NT2/D1 (cell line): Measurements from ENCODE around the gene NKD1.

Source experiments
- SUZ12 ChIP-seq: IDR thresholded peaks from 2 replicates; pipeline ENCODE4 v1.6.1; 2011; ENCODE audit not compliant: insufficient read length, insufficient read depth; ENCODE audit errors: extremely low read depth
- YY1 ChIP-seq: IDR thresholded peaks from 2 replicates; pipeline ENCODE4 v1.6.1; 2011; ENCODE audit not compliant: insufficient read length, insufficient read depth

DNA sequence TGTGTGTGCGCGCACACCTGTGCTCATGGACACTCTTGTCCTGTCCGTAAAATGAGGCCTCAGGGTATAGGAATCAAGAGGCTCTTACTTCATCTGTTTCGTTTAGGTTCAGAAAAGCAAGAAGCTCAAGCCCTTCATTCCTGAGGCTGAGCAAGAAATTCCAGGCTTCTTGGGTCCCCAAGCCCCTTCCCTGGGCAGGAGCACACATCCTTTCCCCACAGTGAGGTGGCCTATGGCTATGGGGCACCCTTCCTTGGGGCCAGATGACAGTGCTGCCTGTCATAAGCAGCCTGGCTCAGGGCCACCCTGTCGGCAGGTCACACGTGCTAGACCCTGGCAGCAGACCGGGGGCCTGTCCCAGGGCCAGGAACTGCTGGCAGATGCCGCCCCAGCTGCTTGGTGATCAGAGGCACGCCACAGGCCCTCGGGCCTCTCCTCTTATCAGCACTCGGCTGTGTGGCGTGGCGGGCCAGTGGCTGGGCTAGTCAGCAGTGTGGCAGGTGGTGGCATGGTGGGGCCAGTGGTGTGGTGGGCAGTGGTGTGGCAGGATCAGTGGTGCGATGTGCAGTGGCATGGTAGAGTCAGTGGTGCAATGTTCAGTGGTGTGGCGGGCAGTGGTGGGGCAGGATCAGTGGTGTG, 50.2 kb downstream of the NKD1 start:
- TF ChIP-seq YY1 (no peak), SUZ12 (no peak)
